ENCODE results near the gene AVL9. TPM values are rescaled to one million over a fixed set of nuclear protein-coding genes. Genes with fewer than 3 reads are reported as not detected.
A peak's percentile ranks its signal among the peaks of the same experiment; 100 is the strongest.

AVL9 gene
- total RNA-seq, 1 donor from 2014 or later: 37.8 TPM

- DNase-seq: no peak
- Histone ChIP-seq H3K9me3 (no peaks in the 10 kb centered on the region), H3K27ac (no peak overlapping the region), H3K4me1 (no peaks in the 10 kb centered on the region), H3K27me3 (ENCODE audit: low read depth) (no peaks in the 10 kb centered on the region), H3K36me3 (no peaks in the 10 kb centered on the region), H3K4me3 (no peak overlapping the region)
- ATAC-seq: no peak
- no peak for TF ChIP-seq CTCF (IDR thresholded peaks at IDR 0.05)
- intact Hi-C loops (cut with DNase I): no loop called here
Measured at GRCh38 chr7:32472015-32472414, 23.3 kb upstream of the AVL9 start.

- Histone ChIP-seq H3K4me1 (no peaks in the 10 kb centered on the region), H3K27ac (no peak overlapping the region), H3K36me3 (no peaks in the 10 kb centered on the region), H3K4me3 (no peak overlapping the region), H3K9me3 (no peaks in the 10 kb centered on the region), H3K27me3 (ENCODE audit: low read depth) (no peaks in the 10 kb centered on the region)
- intact Hi-C loops (cut with DNase I): no loop called here
- ATAC-seq (no peak), DNase-seq (no peak)
- no peak for TF ChIP-seq CTCF (IDR thresholded peaks at IDR 0.05)
Measured at GRCh38 chr7:32474008-32474407, 21.3 kb upstream of the AVL9 start.

- ATAC-seq (no peak), DNase-seq (no peak)
- no peaks in the 10 kb centered on the region for H3K27me3 ChIP-seq (ENCODE audit: low read depth)
- H3K27ac ChIP-seq: no peak overlapping the region
- H3K4me1 ChIP-seq: no peaks in the 10 kb centered on the region
- H3K9me3 ChIP-seq: no peaks in the 10 kb centered on the region
- no peak for TF ChIP-seq CTCF (IDR thresholded peaks at IDR 0.05)
- H3K4me3 ChIP-seq: no peak overlapping the region
- no peaks in the 10 kb centered on the region for H3K36me3 ChIP-seq
- intact Hi-C loops (cut with DNase I): no loop called here
Measured at GRCh38 chr7:32476816-32477648, 18.3 kb upstream of the AVL9 start.

- Histone ChIP-seq H3K36me3 (no peaks in the 10 kb centered on the region), H3K27me3 (ENCODE audit: low read depth) (no peaks in the 10 kb centered on the region), H3K27ac (no peak overlapping the region), H3K4me1 (no peaks in the 10 kb centered on the region), H3K4me3 (no peak overlapping the region), H3K9me3 (no peaks in the 10 kb centered on the region)
- intact Hi-C loops (cut with DNase I): no loop called here
- ATAC-seq (no peak), DNase-seq (no peak)
- no peak for TF ChIP-seq CTCF (IDR thresholded peaks at IDR 0.05)
Measured at GRCh38 chr7:32477649-32477980, 17.7 kb upstream of the AVL9 start.

GRCh38 chr7:32479574-32480200 is 15.6 kb upstream of the AVL9 start:
- Histone ChIP-seq H3K4me1 (no peaks in the 10 kb centered on the region), H3K27ac (no peak overlapping the region), H3K36me3 (no peaks in the 10 kb centered on the region), H3K4me3 (no peak overlapping the region), H3K27me3 (ENCODE audit: low read depth) (no peaks in the 10 kb centered on the region), H3K9me3 (no peaks in the 10 kb centered on the region)
- peak; percentile 53 for TF ChIP-seq CTCF (IDR thresholded peaks at IDR 0.05)
- intact Hi-C loops (cut with DNase I): no loop called here
- DNase-seq (no peak), ATAC-seq (no peak)
